Lung (tissue), 12 donors: ENCODE measurements around the gene ASGR1. TPM values are rescaled to one million over a fixed set of nuclear protein-coding genes. Genes with fewer than 3 reads are reported as not detected.
A peak's percentile ranks its signal among the peaks of the same experiment; 100 is the strongest.

Experiments
- ATAC-seq: fragments of 200-7000 bp; cut with Tn5 transposase; one replicate; pipeline ENCODE4 v1.9.1; 2020; ENCODE audit warnings: moderate number of reproducible peaks; ENCODE audit not compliant: insufficient read depth, low FRiP score
- DNase-seq, 3 donors: peaks; one replicate each; pipeline ENCODE4 v3.0.0-alpha.2; 2013 to 2017
- H3K27ac ChIP-seq, 2 donors: one replicate each; pipeline ENCODE4 v1.5.1; 2013; ENCODE audit warnings: mild to moderate bottlenecking in 2 of 2, moderate library complexity in 2 of 2, control low read depth in 1 of 2, inconsistent platforms in 1 of 2, low read depth in 1 of 2, low read length in 1 of 2
- H3K27me3 ChIP-seq, 3 donors: one replicate each; pipeline ENCODE4 v1.5.1; 2013; ENCODE audit warnings: low read length in 2 of 3; ENCODE audit not compliant: control insufficient read depth in 3 of 3, insufficient read depth in 3 of 3
- H3K36me3 ChIP-seq, 4 donors: one replicate each; pipeline ENCODE4 v1.5.1; 2013; ENCODE audit warnings: low read length in 4 of 4, mild to moderate bottlenecking in 1 of 4, moderate library complexity in 1 of 4; ENCODE audit not compliant: control insufficient read depth in 4 of 4, insufficient read depth in 4 of 4
- H3K4me1 ChIP-seq, 5 donors: one replicate each; pipeline ENCODE4 v1.5.1; 2013; ENCODE audit warnings: low read length in 5 of 5, mild to moderate bottlenecking in 2 of 5, moderate library complexity in 1 of 5; ENCODE audit not compliant: control insufficient read depth in 5 of 5, insufficient read depth in 5 of 5
- H3K4me3 ChIP-seq: one replicate; pipeline ENCODE4 v1.5.1; 2013; ENCODE audit warnings: mild to moderate bottlenecking, control low read depth, moderate library complexity
- H3K9ac ChIP-seq, 2 donors: one replicate each; pipeline ENCODE4 v1.5.1; 2013; ENCODE audit warnings: low read length in 2 of 2, control low read depth in 1 of 2; ENCODE audit not compliant: insufficient read depth in 1 of 2
- H3K9me3 ChIP-seq, 4 donors: one replicate each; pipeline ENCODE4 v1.5.1; 2013; ENCODE audit warnings: low read length in 3 of 4, mild to moderate bottlenecking in 1 of 4, moderate library complexity in 1 of 4; ENCODE audit not compliant: control insufficient read depth in 4 of 4, insufficient read depth in 3 of 4
- WGBS, 2 donors: extraction: QIAGEN DNeasy Blood & Tissue Kit; methylation state at CpG; one replicate each; pipeline ENCODE4 v1.1.7; 2013; 5-methylcytosine and 5-hydroxymethylcytosine counted together
- polyA plus RNA-seq, 2 donors: library from polyadenylated mRNA; stranded (reverse); fragments of 200-250 nt; gene quantifications; one replicate each; pipeline ENCODE4 v1.2.1, GENCODE V29; 2013
- total RNA-seq, 2 donors: library from RNA; depleted of rRNA in 1 of 2; stranded (reverse); fragments of >200 nt in 1 of 2; gene quantifications; one replicate each; pipeline ENCODE4 v1.2.1, GENCODE V29; 2014 to 2021
- TF ChIP-seq, protein P1 (sequence below): IDR thresholded peaks from 2 replicates; pipeline ENCODE4 v1.5.1; 2012; ENCODE audit warnings: mild to moderate bottlenecking; ENCODE audit errors: control extremely low read depth, extremely low read depth
- donor health status: control.
- donor health status: control.
- donor health status: Bipolar disorder and iron deficiency.
- donor health status: healthy.
- donor health status: DM: yes; HTN: yes; CAD: no.

ASGR1 gene
- total and polyA plus RNA-seq, 4 donors, result 5.9 to 11.2 (median 6.5) TPM

DNA sequence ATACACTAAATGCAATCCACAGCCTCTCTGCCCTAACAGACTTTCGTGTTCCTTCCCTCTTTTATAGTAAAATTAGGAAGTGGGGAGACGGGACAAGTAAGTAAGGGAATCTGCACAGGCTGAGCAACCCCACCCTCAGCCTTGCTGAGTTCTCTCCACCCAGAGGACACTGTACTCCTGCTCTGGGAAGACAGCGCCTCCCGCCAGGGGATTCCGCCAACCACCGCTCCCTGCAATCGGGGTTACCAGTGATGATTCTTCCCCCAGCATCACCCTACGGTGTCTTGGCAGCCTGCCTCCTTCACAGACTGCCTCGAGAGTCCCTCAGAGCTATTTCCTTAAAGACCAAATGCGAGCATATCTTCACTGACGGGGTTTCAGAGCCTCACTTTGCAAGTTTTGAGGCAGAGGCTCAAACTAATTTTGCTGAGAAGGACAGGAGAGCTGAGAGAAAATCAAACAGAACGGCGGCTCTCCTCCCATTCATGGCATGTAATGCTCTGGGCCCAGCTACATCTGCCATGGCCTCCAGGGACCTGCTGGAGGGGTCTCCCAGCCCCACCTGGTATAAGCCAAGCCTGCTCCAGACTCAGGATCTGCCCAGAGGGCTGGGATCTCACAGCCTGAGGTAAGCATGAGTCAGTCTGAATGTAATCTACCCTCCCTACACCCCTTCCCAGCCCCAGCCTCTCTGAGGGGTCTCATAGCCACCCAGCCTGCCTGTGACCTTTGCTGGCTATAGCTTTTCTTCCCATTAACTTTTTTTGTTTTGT, 41.8 kb downstream of the ASGR1 start:
- no peaks in the 10 kb centered on the region for H3K36me3 ChIP-seq
- TF ChIP-seq, protein P1, sequence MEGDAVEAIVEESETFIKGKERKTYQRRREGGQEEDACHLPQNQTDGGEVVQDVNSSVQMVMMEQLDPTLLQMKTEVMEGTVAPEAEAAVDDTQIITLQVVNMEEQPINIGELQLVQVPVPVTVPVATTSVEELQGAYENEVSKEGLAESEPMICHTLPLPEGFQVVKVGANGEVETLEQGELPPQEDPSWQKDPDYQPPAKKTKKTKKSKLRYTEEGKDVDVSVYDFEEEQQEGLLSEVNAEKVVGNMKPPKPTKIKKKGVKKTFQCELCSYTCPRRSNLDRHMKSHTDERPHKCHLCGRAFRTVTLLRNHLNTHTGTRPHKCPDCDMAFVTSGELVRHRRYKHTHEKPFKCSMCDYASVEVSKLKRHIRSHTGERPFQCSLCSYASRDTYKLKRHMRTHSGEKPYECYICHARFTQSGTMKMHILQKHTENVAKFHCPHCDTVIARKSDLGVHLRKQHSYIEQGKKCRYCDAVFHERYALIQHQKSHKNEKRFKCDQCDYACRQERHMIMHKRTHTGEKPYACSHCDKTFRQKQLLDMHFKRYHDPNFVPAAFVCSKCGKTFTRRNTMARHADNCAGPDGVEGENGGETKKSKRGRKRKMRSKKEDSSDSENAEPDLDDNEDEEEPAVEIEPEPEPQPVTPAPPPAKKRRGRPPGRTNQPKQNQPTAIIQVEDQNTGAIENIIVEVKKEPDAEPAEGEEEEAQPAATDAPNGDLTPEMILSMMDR, result no peak
- H3K4me1 ChIP-seq, result peaks cover 0 to 8% (median 0%) of the 10 kb centered on the region in 5 donors
- WGBS, 2 donors, result 31% methylated on average over 13 of the region's 13 CpGs
- peaks cover 0 to 23% (median 3%) of the 10 kb centered on the region in 3 donors for H3K27me3 ChIP-seq
- DNase-seq (no peak), ATAC-seq (peak; percentile 20)
- H3K27ac ChIP-seq, result peak overlapping the region in 1 of 2 donors; percentile 56
- no peak overlapping the region for H3K9ac ChIP-seq
- no peak overlapping the region for H3K4me3 ChIP-seq
- no peaks in the 10 kb centered on the region for H3K9me3 ChIP-seq

DNA sequence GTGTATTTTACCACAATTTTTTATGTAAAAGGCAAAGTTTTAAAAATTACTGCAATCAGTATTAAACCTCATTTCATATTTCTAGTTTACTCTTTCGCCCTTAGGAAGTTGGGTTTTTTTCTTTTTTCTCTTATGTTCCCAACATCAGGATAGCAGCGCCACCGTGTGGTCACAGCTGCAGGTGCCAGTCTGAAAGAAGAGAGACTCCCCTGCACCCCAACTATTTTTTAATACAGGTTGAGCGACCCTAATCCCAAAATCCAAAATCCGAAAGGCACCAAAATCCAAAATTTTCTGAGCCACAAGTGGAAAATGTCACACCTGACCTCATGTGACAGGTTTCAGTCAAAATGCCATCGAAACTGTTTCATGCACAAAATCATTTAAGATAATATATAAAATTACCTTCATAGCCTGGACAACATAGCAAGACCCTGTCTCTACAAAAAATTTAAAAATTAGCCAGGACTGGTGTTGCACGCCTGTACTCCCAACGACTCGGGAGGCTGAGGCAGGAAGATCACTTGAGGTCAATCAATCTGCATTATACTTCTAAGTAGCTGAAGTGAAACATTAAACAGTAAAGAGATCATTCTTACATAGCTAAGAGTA, 42.8 kb downstream of the ASGR1 start:
- 19 to 26% methylated on average over 9 of the region's 9 CpGs for WGBS, 2 donors
- H3K36me3 ChIP-seq, result no peaks in the 10 kb centered on the region
- H3K9ac ChIP-seq, result no peak overlapping the region
- DNase-seq (peak; percentile 65 to 81 (median 78)), ATAC-seq (no peak)
- peaks cover 0 to 24% (median 3%) of the 10 kb centered on the region in 3 donors for H3K27me3 ChIP-seq
- H3K9me3 ChIP-seq, result no peaks in the 10 kb centered on the region
- TF ChIP-seq, protein P1, result peak; percentile 86
- no peak overlapping the region for H3K27ac ChIP-seq
- no peak overlapping the region for H3K4me3 ChIP-seq
- peaks cover 0 to 4% (median 0%) of the 10 kb centered on the region in 5 donors for H3K4me1 ChIP-seq

DNA sequence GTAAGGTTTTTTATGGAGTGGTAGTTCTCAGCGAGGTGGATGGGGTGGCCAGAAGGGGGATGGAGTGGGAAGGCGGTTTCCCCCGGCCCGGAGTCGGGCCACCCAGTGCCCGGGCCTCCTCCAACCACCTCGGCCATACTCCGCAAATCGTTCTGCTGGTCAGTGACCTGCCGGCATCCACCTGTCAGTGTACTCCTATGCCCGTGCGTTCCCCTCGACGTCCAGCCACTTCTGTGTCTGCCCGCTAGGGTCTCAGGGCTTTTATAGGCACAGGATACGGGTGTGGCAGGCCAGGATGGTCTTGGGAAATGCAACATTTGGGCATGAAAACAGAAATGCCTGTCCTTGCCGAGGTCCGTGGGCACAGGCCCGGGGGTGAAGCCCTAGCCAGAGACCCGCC, 45.3 kb downstream of the ASGR1 start:
- DNase-seq, result no peak
- H3K27ac ChIP-seq, result peak overlapping the region in 1 of 2 donors; percentile 0
- no peak for ATAC-seq

More for the DNA sequence above, 45.3 kb downstream of the ASGR1 start:
- H3K27me3 ChIP-seq, result peaks cover 0 to 26% (median 3%) of the 10 kb centered on the region in 3 donors
- TF ChIP-seq, protein P1, result no peak
- no peaks in the 10 kb centered on the region for H3K36me3 ChIP-seq
- 74 to 76% methylated on average over 20 of the region's 20 CpGs for WGBS, 2 donors
- H3K4me1 ChIP-seq, result peaks cover 0 to 1% (median 0%) of the 10 kb centered on the region in 5 donors
- H3K9me3 ChIP-seq, result no peaks in the 10 kb centered on the region
- no peak overlapping the region for H3K9ac ChIP-seq
- no peak overlapping the region for H3K4me3 ChIP-seq
